ENCODE results near the gene TMEM131.

TMEM131 gene

DNA sequence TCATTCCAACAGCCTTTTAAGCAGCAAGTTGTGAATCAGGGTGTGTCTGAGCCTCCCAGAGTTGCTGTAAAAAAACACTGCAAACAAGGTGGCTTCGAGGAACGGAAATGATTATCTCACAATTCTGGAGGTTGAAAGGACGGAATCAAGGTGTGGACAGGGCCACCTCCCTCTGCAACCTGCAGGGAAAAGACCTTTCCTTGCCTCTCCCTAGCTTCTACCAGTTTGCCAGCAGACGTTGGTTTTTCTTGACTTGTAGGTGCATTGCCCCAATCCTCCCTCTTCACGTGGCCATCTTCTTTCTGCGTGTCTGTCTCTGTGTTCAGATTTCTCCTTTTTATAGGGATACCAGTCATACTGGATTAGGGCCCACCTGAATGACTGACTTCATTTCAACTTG, 24.8 kb upstream of the TMEM131 start:
- no peak for DNase-seq (ENCODE audit: low read depth)

- no peak for DNase-seq (ENCODE audit: low read depth)
Observed at GRCh38 chr2:98016908-98017670, 21.3 kb upstream of the TMEM131 start.

DNA sequence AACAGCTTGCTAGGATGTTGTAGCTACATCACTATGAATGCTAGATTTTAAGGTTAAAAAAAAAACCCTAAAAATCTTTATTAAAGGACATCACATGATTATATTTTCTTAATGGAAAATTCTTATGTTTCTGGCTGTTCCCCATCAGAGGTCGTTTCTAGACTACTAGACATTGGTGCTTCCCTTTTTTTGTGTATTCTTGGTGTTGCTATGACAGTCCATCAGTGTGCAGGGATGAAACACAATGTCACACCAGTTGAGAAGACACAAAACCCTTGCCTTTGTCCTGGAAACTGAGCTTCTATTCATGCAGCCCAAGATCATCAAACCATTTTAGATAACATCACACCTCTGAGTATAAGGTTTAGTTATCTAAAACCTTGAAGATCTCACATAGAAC, 19.9 kb upstream of the TMEM131 start:
- DNase-seq (ENCODE audit: low read depth) = no peak

DNA sequence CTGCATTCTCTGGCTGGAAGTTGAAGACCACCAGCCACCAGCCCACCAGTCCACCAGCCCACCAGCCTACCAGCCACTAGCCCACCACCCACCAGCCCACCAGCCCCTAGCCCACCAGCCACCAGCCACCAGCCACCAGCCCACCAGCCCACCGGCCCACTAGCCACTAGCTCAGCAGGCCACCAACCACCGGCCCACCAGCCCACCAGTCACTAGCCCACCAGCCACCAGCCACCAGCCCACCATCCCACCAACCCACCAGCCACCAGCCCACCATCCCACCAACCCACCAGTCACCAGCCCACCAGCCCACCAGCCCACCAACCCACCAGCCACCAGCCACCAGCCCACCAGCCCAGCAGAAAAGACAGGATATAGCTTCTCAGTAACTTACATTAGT, 18.6 kb upstream of the TMEM131 start:
- no peak for DNase-seq (ENCODE audit: low read depth)

GRCh38 chr2:98013407-98014042, 17.8 kb upstream of the TMEM131 start:
- DNase-seq (ENCODE audit: low read depth) = no peak

GRCh38 chr2:98012561-98012991, 16.8 kb upstream of the TMEM131 start:
- DNase-seq (ENCODE audit: low read depth) = no peak

- no peak for DNase-seq (ENCODE audit: low read depth)
Observed at GRCh38 chr2:98009887-98010760, 14.4 kb upstream of the TMEM131 start.

DNA sequence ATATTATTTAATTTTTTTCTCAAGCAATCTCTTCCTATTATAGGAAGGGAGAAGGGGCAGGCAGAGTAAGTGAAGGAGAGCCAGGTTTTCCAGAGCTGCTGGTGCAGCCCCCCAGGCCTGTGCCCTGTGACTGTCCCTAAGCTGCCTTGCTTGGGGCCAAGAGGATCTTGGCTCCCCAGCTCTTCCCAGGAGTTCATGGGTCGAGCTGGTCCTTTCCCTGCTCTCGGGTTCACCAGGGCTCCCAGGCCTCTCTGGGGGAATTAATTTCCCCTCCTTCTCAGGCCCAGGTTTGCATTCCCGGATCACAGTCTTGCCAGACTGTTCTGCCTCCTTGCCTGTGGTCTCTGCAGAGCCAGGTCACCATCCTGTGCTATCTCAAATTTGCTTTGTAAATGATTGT, 12.7 kb upstream of the TMEM131 start:
- DNase-seq (ENCODE audit: low read depth) = no peak

DNA sequence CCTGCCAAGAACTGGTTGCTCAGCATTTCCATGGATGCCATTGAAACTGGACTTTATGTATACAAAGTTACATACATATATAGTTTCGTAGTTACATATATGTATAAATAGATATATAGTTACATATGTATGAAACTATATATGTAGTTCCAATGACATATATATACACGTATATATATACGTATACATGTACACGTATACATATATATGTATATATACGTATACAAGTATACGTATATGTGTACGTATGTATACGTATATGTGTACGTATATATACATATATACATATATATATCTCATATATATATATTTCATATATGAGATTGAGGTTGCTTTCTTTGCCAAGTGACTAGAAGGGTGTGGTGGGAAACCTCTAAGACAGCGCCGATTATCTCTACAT, 10.6 kb upstream of the TMEM131 start:
- DNase-seq (ENCODE audit: low read depth) = no peak

GRCh38 chr2:98004613-98005012, 8.9 kb upstream of the TMEM131 start:
- no peak for DNase-seq (ENCODE audit: low read depth)

- no peak for DNase-seq (ENCODE audit: low read depth)
Observed at GRCh38 chr2:98004047-98004446, 8.3 kb upstream of the TMEM131 start.

GRCh38 chr2:97999536-97999935, 3.8 kb upstream of the TMEM131 start:
- no peak for DNase-seq (ENCODE audit: low read depth)

DNA sequence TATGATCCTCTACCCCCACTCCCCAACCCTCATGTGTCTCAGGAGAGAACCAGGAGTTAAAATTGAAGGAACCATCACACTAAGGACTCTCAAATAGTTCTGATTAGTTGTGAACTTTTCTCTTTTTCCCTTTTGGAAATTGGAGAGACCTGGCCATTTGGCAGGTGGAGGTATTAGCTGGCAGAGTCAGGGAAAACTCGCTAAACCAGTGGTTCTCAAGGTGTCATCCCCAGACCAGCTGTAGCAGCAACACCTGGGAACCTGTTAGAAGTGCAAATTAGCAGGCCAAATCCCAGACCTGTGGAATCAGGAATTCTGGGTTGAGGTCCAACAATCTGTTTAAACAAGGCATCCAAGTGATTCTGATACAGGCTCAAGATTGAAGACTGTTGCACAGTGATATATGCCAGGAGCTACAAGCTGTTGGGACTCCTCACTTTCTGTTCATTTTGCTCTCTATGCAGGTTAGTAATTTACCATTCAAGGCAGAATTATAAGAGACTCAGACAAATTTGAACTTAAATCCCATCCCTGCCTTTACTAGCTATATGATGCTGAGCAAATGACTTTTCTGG, 2.8 kb upstream of the TMEM131 start:
- DNase-seq (ENCODE audit: low read depth) = no peak

DNA sequence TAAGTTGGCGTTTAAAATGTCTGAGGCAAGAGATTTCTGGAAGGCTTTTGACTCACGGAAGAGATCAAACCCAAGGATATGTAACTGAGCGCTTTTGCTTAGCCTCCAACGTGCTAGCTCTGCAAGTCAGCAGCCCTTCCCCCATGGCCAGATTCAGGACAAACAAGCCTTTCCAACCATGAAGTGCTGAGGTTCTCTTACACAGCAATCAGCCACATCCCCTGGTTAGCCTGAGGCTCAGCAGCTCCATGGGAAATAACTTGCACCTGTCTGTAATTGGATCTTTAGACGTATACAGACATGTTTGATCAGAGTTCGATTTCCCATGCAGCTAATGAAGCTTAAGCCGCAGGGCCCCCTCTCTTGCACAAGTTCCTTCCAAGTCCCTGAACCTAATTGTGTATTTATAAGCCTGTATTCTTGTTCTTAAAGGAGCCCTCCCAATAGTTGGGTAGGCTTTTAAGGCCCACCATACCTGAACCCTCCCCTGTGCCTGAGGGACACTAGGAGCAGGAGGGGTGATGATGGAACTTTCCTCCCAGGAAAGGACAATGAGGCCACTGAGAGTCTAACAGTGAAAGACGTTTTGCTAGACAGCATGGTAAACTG, 2.1 kb upstream of the TMEM131 start:
- DNase-seq (ENCODE audit: low read depth) = no peak

DNA sequence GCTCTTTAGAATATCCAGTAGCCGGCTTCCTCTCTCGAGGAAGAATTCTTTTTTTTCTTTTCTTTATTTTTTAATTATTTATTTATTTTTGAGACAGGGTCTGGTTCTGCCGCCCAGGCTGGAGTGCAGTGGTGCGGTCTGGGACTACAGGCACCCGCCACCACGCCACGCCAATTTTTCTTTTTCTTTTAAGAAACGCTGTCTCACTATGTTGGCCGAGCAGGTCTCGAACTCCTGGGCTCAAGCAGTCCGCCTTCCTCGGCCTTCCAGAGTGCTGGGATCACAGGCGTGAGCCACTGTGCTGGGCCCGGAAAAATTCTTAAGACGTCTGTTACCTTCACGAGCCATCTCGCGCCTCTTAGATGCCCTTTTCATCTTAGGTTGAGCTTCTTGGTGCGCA, 931 bp upstream of the TMEM131 start:
- DNase-seq (ENCODE audit: low read depth) = no peak

- no peak for DNase-seq (ENCODE audit: low read depth)
Observed at GRCh38 chr2:97995026-97995733, 568 bp downstream of the TMEM131 start.

DNA sequence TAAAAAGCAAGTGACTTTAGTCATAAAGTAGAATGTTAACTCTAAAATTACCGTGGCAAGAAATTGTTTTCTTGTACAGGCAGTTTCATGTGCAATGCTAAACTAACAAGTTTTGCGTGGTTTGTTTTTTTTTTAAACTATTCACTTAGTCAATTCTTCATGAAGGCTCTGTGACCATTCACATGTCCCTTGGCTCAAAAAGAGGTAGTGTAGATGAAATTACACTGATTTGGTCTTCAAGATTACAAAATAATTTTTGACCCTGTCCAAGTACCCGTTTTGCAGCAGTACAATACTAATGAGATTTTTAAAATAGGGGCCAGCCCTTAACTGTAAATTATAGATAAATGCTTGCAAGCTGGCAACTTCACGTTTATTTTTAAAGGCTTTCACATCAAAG, 1.3 kb downstream of the TMEM131 start:
- no peak for DNase-seq (ENCODE audit: low read depth)

DNA sequence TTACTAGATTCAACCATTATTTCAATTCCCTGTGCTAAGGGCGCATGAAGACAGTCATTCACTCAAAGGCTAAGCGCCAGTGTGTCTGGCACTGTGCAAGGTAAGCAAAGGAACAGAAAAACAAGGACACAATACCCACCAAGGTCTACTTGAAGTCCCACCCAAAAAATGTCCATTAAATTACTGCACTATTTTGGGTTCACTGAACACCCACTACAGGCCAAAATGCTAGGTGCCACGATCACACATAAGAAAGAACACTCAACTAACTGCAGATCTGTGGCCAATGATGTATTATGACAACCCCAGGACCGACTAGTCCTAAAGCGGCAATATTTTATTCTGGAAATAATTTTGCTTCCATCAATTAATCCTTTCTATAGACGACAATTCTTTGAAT, 1.8 kb downstream of the TMEM131 start:
- no peak for DNase-seq (ENCODE audit: low read depth)

- no peak for DNase-seq (ENCODE audit: low read depth)
Observed at GRCh38 chr2:97992836-97993825, 2.6 kb downstream of the TMEM131 start.

Measured in T follicular helper cell (primary cell).